Kidney (tissue), 14 donors: Measurements from ENCODE around the gene LYSMD4. TPM values are rescaled to one million over a fixed set of nuclear protein-coding genes. Genes with fewer than 3 reads are reported as not detected.

ENCODE experiments used
- DNase-seq, 5 donors: peaks; one replicate each; pipeline ENCODE4 v3.0.0-alpha.2; 2013 to 2020
- FAIRE-seq: peaks from 2 replicates; lab custom pipeline; 2012; peaks lifted over from hg19 to GRCh38; lab: Jason Lieb, UNC
- H3K27ac ChIP-seq, 2 donors: one replicate each; pipeline ENCODE4 v1.7.0; 2013; ENCODE audit warnings: low read depth in 2 of 2, low read length in 2 of 2, inconsistent platforms in 1 of 2
- H3K27me3 ChIP-seq: one replicate; pipeline ENCODE4 v1.7.1; 2013; ENCODE audit warnings: low read length, inconsistent platforms; ENCODE audit not compliant: control insufficient read depth, insufficient read depth
- H3K36me3 ChIP-seq, 3 donors: one replicate each; pipeline versions ENCODE4 v1.7.0 to v1.7.1; 2013; ENCODE audit warnings: low read length in 3 of 3, control low read depth in 1 of 3, inconsistent platforms in 1 of 3; ENCODE audit not compliant: insufficient read depth in 3 of 3, control insufficient read depth in 2 of 3
- H3K4me1 ChIP-seq, 3 donors: one replicate each; pipeline versions ENCODE4 v1.7.0 to v1.7.1; 2013; ENCODE audit warnings: low read length in 3 of 3, inconsistent platforms in 1 of 3, low read depth in 1 of 3; ENCODE audit not compliant: control insufficient read depth in 2 of 3, insufficient read depth in 2 of 3
- H3K4me3 ChIP-seq, 3 donors: one replicate each; pipeline versions ENCODE4 v1.7.0 to v1.8.1; 2013; ENCODE audit warnings: low read length in 3 of 3, control low read depth in 1 of 3, inconsistent platforms in 1 of 3
- H3K9ac ChIP-seq, 3 donors: one replicate each; pipeline versions ENCODE4 v1.7.0 to v1.7.1; 2013; ENCODE audit warnings: low read length in 3 of 3, control low read depth in 1 of 3, inconsistent platforms in 1 of 3
- H3K9me3 ChIP-seq, 3 donors: one replicate each; pipeline versions ENCODE4 v1.7.0 to v1.7.1; 2013; ENCODE audit warnings: low read length in 3 of 3, control low read depth in 1 of 3, inconsistent platforms in 1 of 3; ENCODE audit not compliant: control insufficient read depth in 2 of 3, insufficient read depth in 1 of 3
- CTCF ChIP-seq: IDR thresholded peaks from 3 replicates; pipeline ENCODE4 v1.5.1; 2012; ENCODE audit warnings: mild to moderate bottlenecking, moderate library complexity, borderline replicate concordance; ENCODE audit not compliant: insufficient read depth; ENCODE audit errors: extremely low read depth
- intact Hi-C: fragments of 100-400 bp; cut with DNase I; formaldehyde crosslinking; loops from one replicate; pipeline ENCODE4 v1.11.1; 2022
- polyA plus RNA-seq: library from polyadenylated mRNA; stranded (reverse); fragments of 350-450 nt; fragmentation: Illumina TruSeq; extraction: RNeasy Lipid Tissue Mini Kit (QIAGEN cat#74804); gene quantifications from one replicate; pipeline ENCODE4 v1.2.3, GENCODE V29; 2014; ENCODE audit warnings: low read depth, low replicate concordance; ENCODE audit not compliant: insufficient read depth
- total RNA-seq: library from RNA; stranded (reverse); fragmentation: NEBNext Ultra II Directional; extraction: Animal tissue kit (Norgen Biotek cat#: 25700); gene quantifications from one replicate; pipeline ENCODE4 v1.2.1, GENCODE V29; 2021
- donor health status: control.
- donor health status: control.
- donor health status: control.
- donor health status: control.
- donor health status: control.
- donor health status: DM: yes; HTN: yes; CAD: no.
- donor health status: Normal renal cell carcinoma (clear cell type).

LYSMD4 gene
- total and polyA plus RNA-seq, 2 donors from 2014 or later = 4.9 to 8.6 TPM

GRCh38 chr15:99711625-99712024 is 21.6 kb downstream of the LYSMD4 start:
- Histone ChIP-seq H3K27ac (no peak overlapping the region), H3K9ac (no peak overlapping the region), H3K4me1 (peaks cover 0 to 12% (median 7%) of the 10 kb centered on the region in 3 donors), H3K36me3 (peaks cover 3 to 28% (median 20%) of the 10 kb centered on the region in 3 donors), H3K27me3 (no peaks in the 10 kb centered on the region), H3K4me3 (no peak overlapping the region), H3K9me3 (no peaks in the 10 kb centered on the region)
- intact Hi-C loops = no loop called here
- no peak for TF ChIP-seq CTCF
- FAIRE-seq (no peak), DNase-seq (no peak)

- peaks cover 0 to 12% (median 7%) of the 10 kb centered on the region in 3 donors for H3K4me1 ChIP-seq
- no peak for TF ChIP-seq CTCF
- peak in 1 of 5 donors; percentile 29 for DNase-seq
- peaks cover 3 to 28% (median 15%) of the 10 kb centered on the region in 3 donors for H3K36me3 ChIP-seq
- intact Hi-C loops = loop anchor here (5.0 kb wide), 1 partner anchor 422 kb away; no protein-coding TSS in a partner anchor
- H3K4me3 ChIP-seq = no peak overlapping the region
- no peak overlapping the region for H3K9ac ChIP-seq
- FAIRE-seq = no peak
- no peaks in the 10 kb centered on the region for H3K9me3 ChIP-seq
- H3K27ac ChIP-seq = no peak overlapping the region
- H3K27me3 ChIP-seq = no peaks in the 10 kb centered on the region
Measured at GRCh38 chr15:99709243-99709986, 23.8 kb downstream of the LYSMD4 start.

GRCh38 chr15:99708563-99708962 is 24.7 kb downstream of the LYSMD4 start:
- DNase-seq (peak in 2 of 5 donors; percentile 38 to 93), FAIRE-seq (no peak)
- H3K27ac ChIP-seq = no peak overlapping the region
- peaks cover 0 to 16% (median 14%) of the 10 kb centered on the region in 3 donors for H3K4me1 ChIP-seq
- no peak overlapping the region for H3K9ac ChIP-seq
- intact Hi-C loops = loop anchor here (5.0 kb wide), 1 partner anchor 421 kb away; no protein-coding TSS in a partner anchor
- H3K36me3 ChIP-seq = peaks cover 3 to 28% (median 15%) of the 10 kb centered on the region in 3 donors
- no peaks in the 10 kb centered on the region for H3K9me3 ChIP-seq
- no peak overlapping the region for H3K4me3 ChIP-seq
- H3K27me3 ChIP-seq = no peaks in the 10 kb centered on the region
- TF ChIP-seq CTCF = no peak
